Astrocyte (in vitro differentiated cells and primary cell): ENCODE results near the gene EIF5A. TPM values are rescaled to one million over a fixed set of nuclear protein-coding genes. Genes with fewer than 3 reads are reported as not detected.

Experiments
- DNase-seq: peaks from one replicate; pipeline ENCODE4 v3.0.0-alpha.2; 2010; ENCODE audit warnings: low read depth
- FAIRE-seq: peaks from 2 replicates; lab custom pipeline; 2011; peaks lifted over from hg19 to GRCh38; lab: Jason Lieb, UNC
- H2AFZ ChIP-seq: 2 replicates; pipeline ENCODE4 v1.6.0; 2012; ENCODE audit warnings: low read depth, low read length, inconsistent platforms
- H3K27ac ChIP-seq: 2 replicates; pipeline ENCODE4 v1.5.1; 2011; ENCODE audit warnings: low read depth, low read length, inconsistent platforms
- H3K27me3 ChIP-seq: 2 replicates; pipeline ENCODE4 v1.6.0; 2011; ENCODE audit warnings: low read length, inconsistent platforms; ENCODE audit not compliant: insufficient read depth
- H3K36me3 ChIP-seq: 2 replicates; pipeline ENCODE4 v1.5.1; 2011; ENCODE audit warnings: low read length, inconsistent platforms; ENCODE audit not compliant: insufficient read depth
- H3K4me1 ChIP-seq: 2 replicates; pipeline ENCODE4 v1.5.1; 2011; ENCODE audit warnings: low read length, inconsistent platforms; ENCODE audit not compliant: insufficient read depth
- H3K4me2 ChIP-seq: 2 replicates; pipeline ENCODE4 v1.6.0; 2012; ENCODE audit warnings: low read length, inconsistent platforms
- H3K4me3 ChIP-seq: 2 replicates; pipeline ENCODE4 v1.5.1; 2011; ENCODE audit warnings: low read depth, mild to moderate bottlenecking, low read length, inconsistent platforms; ENCODE audit not compliant: insufficient read depth
- H3K79me2 ChIP-seq: 2 replicates; pipeline ENCODE4 v1.6.0; 2012; ENCODE audit warnings: mild to moderate bottlenecking, low read length, inconsistent platforms; ENCODE audit not compliant: insufficient read depth
- H3K9ac ChIP-seq: 2 replicates; pipeline ENCODE4 v1.6.0; 2012; ENCODE audit warnings: mild to moderate bottlenecking, low read length, inconsistent platforms
- H3K9me3 ChIP-seq: 2 replicates; pipeline ENCODE4 v1.5.1; 2012; ENCODE audit warnings: low read depth, mild to moderate bottlenecking, low read length, inconsistent platforms; ENCODE audit not compliant: insufficient read depth
- H4K20me1 ChIP-seq: 2 replicates; pipeline ENCODE4 v1.6.0; 2012; ENCODE audit warnings: low read length, inconsistent platforms; ENCODE audit not compliant: insufficient read depth
- H3K27ac Mint-ChIP-seq: one replicate; pipeline ENCODE4 v1.8.0; 2021; ENCODE audit warnings: mild to moderate bottlenecking, mixed read lengths; ENCODE audit not compliant: unreplicated experiment
- H3K27me3 Mint-ChIP-seq: one replicate; pipeline ENCODE4 v1.8.0; 2021; ENCODE audit warnings: low read depth, mixed read lengths; ENCODE audit not compliant: unreplicated experiment
- H3K36me3 Mint-ChIP-seq: one replicate; pipeline ENCODE4 v1.8.0; 2021; ENCODE audit warnings: low read depth, mixed read lengths; ENCODE audit not compliant: unreplicated experiment
- H3K4me1 Mint-ChIP-seq: one replicate; pipeline ENCODE4 v1.8.0; 2021; ENCODE audit warnings: low read depth, mixed read lengths; ENCODE audit not compliant: unreplicated experiment
- H3K4me3 Mint-ChIP-seq: one replicate; pipeline ENCODE4 v1.8.0; 2021; ENCODE audit warnings: mild to moderate bottlenecking, moderate library complexity, mixed read lengths; ENCODE audit not compliant: unreplicated experiment
- H3K9me3 Mint-ChIP-seq: one replicate; pipeline ENCODE4 v1.8.0; 2021; ENCODE audit warnings: mild to moderate bottlenecking, mixed read lengths; ENCODE audit not compliant: unreplicated experiment
- CTCF ChIP-seq: IDR thresholded peaks from 2 replicates; pipeline ENCODE4 v1.5.1; 2011; ENCODE audit warnings: low read depth, mild to moderate bottlenecking, inconsistent platforms, low read length, moderate library complexity; ENCODE audit not compliant: insufficient read depth
- EZH2 ChIP-seq: IDR thresholded peaks from 2 replicates; pipeline ENCODE4 v1.6.1; 2012; ENCODE audit warnings: mild to moderate bottlenecking, low read length, inconsistent platforms; ENCODE audit not compliant: insufficient read depth
- total RNA-seq: library from RNA; stranded (reverse); gene quantifications from 2 replicates; pipeline ENCODE4 v1.2.1, GENCODE V29; 2021

EIF5A gene
- total RNA-seq, 1 donor from 2014 or later = 915 TPM

GRCh38 chr17:7328009-7328408 is 20.6 kb downstream of the EIF5A start:
- peaks cover 11% of the 10 kb centered on the region for H4K20me1 ChIP-seq
- no peak for TF ChIP-seq EZH2
- no peak for TF ChIP-seq CTCF
- H3K79me2 ChIP-seq = peaks cover 29% of the 10 kb centered on the region
- H2AFZ ChIP-seq = no peak overlapping the region
- H3K9me3 ChIP-seq = no peaks in the 10 kb centered on the region
- no peak overlapping the region for H3K27ac ChIP-seq
- Mint-ChIP-seq H3K27me3 (no peaks in the 10 kb centered on the region), H3K36me3 (peaks cover 9% of the 10 kb centered on the region), H3K4me1 (peaks cover 10% of the 10 kb centered on the region), H3K27ac (no peak overlapping the region), H3K4me3 (peak overlapping the region; percentile 95), H3K9me3 (no peaks in the 10 kb centered on the region)
- peak overlapping the region; percentile 88 for H3K9ac ChIP-seq
- FAIRE-seq = no peak
- H3K27me3 ChIP-seq = no peaks in the 10 kb centered on the region
- H3K4me3 ChIP-seq = no peak overlapping the region
- no peak for DNase-seq
- peak overlapping the region; percentile 98 for H3K4me2 ChIP-seq
- peaks cover 8% of the 10 kb centered on the region for H3K4me1 ChIP-seq
- peaks cover 10% of the 10 kb centered on the region for H3K36me3 ChIP-seq

GRCh38 chr17:7328840-7329373 is 21.5 kb downstream of the EIF5A start, which contains the start of gene NEURL4:
TSS of gene NEURL4 (minus strand) at chr17:7329335. CDS start at chr17:7329312, 23 bp downstream.
- Mint-ChIP-seq H3K27me3 (no peaks in the 10 kb centered on the region), H3K27ac (peak within 1 kb of the TSS; percentile 96), H3K36me3 (peaks cover 6% of the 10 kb centered on the region), H3K9me3 (no peaks in the 10 kb centered on the region), H3K4me1 (peaks cover 10% of the 10 kb centered on the region), H3K4me3 (peak within 1 kb of the TSS; percentile 95)
- peak within 1 kb of the TSS; percentile 88 for H3K9ac ChIP-seq
- H3K79me2 ChIP-seq = peaks cover 29% of the 10 kb centered on the region
- H3K27ac ChIP-seq = peak within 1 kb of the TSS; percentile 79
- FAIRE-seq = no peak
- peak within 1 kb of the TSS; percentile 97 for H2AFZ ChIP-seq
- H3K4me1 ChIP-seq = peaks cover 8% of the 10 kb centered on the region
- no peaks in the 10 kb centered on the region for H3K9me3 ChIP-seq
- H3K27me3 ChIP-seq = no peaks in the 10 kb centered on the region
- TF ChIP-seq EZH2 (no peak), CTCF (no peak)
- peak within 1 kb of the TSS; percentile 98 for H3K4me2 ChIP-seq
- H3K36me3 ChIP-seq = peaks cover 2% of the 10 kb centered on the region
- peaks cover 9% of the 10 kb centered on the region for H4K20me1 ChIP-seq
- DNase-seq = no peak
- H3K4me3 ChIP-seq = peak within 1 kb of the TSS; percentile 97

- Histone ChIP-seq H4K20me1 (peaks cover 6% of the 10 kb centered on the region), H3K9ac (peak overlapping the region; percentile 88), H3K27me3 (no peaks in the 10 kb centered on the region), H3K4me1 (peaks cover 8% of the 10 kb centered on the region), H3K9me3 (no peaks in the 10 kb centered on the region), H3K4me3 (peak overlapping the region; percentile 97), H3K79me2 (peaks cover 29% of the 10 kb centered on the region), H3K27ac (peak overlapping the region; percentile 79), H3K36me3 (peaks cover 2% of the 10 kb centered on the region), H2AFZ (peak overlapping the region; percentile 97), H3K4me2 (peak overlapping the region; percentile 98)
- no peak for TF ChIP-seq CTCF
- TF ChIP-seq EZH2 = no peak
- Mint-ChIP-seq H3K36me3 (peaks cover 2% of the 10 kb centered on the region), H3K27me3 (no peaks in the 10 kb centered on the region), H3K4me1 (peaks cover 10% of the 10 kb centered on the region), H3K9me3 (no peaks in the 10 kb centered on the region), H3K27ac (peak overlapping the region; percentile 96), H3K4me3 (peak overlapping the region; percentile 89)
- peak; percentile 88 for FAIRE-seq
- peak; percentile 100 for DNase-seq
These were observed 22.1 kb downstream of the EIF5A start for GRCh38 chr17:7329374-7329996.
